T-helper 1 cell treated with Interleukin-12 subunit alpha and Interleukin-12 subunit beta and Interleukin-4 antibody, amounts not matched to agents 30 μg/mL and 1 μg/mL, for 36 hours (primary cell): Measurements from ENCODE around the gene CSNK1A1.

Experiments
- H3K27ac Mint-ChIP-seq: one replicate; pipeline ENCODE4 v1.8.0; 2021; ENCODE audit warnings: mild to moderate bottlenecking, mixed read lengths
- H3K27me3 Mint-ChIP-seq: one replicate; pipeline ENCODE4 v1.8.0; 2021; ENCODE audit warnings: low read depth, mixed read lengths
- H3K36me3 Mint-ChIP-seq: one replicate; pipeline ENCODE4 v1.8.0; 2021; ENCODE audit warnings: low read depth, mixed read lengths
- H3K4me1 Mint-ChIP-seq: one replicate; pipeline ENCODE4 v1.8.0; 2021; ENCODE audit warnings: low read depth, mixed read lengths
- H3K4me3 Mint-ChIP-seq: one replicate; pipeline ENCODE4 v1.8.0; 2021; ENCODE audit warnings: mild to moderate bottlenecking, moderate library complexity, mixed read lengths
- H3K9me3 Mint-ChIP-seq: one replicate; pipeline ENCODE4 v1.8.0; 2021; ENCODE audit warnings: mixed read lengths

The CSNK1A1 gene

DNA sequence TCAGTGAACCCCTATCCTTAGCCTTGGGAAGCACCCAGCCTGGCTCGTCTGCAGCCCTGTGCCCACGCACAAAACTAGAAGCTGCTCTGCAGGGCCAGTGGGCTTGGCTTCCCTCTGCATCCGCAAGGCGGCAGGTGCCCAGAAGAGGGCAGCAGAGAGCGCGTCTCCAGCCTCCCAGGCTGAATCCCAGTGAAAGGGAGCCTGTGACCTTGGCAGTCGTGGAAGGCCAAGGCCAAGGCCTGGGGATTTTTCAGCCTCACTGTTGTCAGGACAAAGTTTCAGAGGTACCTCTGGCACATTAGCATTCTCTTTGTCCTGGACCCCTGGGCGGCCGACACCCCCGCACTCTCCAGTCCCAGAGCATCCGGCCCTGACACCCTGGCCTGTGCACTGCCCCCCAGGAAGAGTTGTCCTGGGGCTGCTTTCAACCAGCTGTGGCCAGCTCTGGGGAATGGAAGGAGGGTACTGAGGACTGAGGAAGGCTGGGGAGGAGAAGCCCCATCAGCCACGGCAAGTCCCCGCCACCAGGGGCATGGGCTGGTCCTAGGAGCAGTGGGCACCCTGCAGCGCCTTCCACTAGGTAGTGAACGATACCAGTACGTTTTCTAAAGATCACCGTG is 108.6 kb downstream of the CSNK1A1 start:
- Mint-ChIP-seq H3K36me3 (no peaks in the 10 kb centered on the region), H3K9me3 (no peaks in the 10 kb centered on the region), H3K27me3 (peaks cover 3% of the 10 kb centered on the region), H3K27ac (peak overlapping the region; percentile 52), H3K4me3 (no peak overlapping the region), H3K4me1 (peaks cover 21% of the 10 kb centered on the region)
